GM12872 (cell line): Measurements from ENCODE around the gene HPS6.

Source experiments
- TF ChIP-seq, protein P1 (sequence below): IDR thresholded peaks from 3 replicates; pipeline ENCODE4 v1.5.1; 2011; ENCODE audit warnings: low read depth, mild to moderate bottlenecking, low read length, moderate library complexity; ENCODE audit not compliant: insufficient read depth

The HPS6 gene

GRCh38 chr10:102040305-102041050 is 24.7 kb upstream of the HPS6 start:
- TF ChIP-seq, protein P1, sequence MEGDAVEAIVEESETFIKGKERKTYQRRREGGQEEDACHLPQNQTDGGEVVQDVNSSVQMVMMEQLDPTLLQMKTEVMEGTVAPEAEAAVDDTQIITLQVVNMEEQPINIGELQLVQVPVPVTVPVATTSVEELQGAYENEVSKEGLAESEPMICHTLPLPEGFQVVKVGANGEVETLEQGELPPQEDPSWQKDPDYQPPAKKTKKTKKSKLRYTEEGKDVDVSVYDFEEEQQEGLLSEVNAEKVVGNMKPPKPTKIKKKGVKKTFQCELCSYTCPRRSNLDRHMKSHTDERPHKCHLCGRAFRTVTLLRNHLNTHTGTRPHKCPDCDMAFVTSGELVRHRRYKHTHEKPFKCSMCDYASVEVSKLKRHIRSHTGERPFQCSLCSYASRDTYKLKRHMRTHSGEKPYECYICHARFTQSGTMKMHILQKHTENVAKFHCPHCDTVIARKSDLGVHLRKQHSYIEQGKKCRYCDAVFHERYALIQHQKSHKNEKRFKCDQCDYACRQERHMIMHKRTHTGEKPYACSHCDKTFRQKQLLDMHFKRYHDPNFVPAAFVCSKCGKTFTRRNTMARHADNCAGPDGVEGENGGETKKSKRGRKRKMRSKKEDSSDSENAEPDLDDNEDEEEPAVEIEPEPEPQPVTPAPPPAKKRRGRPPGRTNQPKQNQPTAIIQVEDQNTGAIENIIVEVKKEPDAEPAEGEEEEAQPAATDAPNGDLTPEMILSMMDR = no peak

- TF ChIP-seq, protein P1 = no peak
Observed at GRCh38 chr10:102045292-102045691, 19.9 kb upstream of the HPS6 start.

DNA sequence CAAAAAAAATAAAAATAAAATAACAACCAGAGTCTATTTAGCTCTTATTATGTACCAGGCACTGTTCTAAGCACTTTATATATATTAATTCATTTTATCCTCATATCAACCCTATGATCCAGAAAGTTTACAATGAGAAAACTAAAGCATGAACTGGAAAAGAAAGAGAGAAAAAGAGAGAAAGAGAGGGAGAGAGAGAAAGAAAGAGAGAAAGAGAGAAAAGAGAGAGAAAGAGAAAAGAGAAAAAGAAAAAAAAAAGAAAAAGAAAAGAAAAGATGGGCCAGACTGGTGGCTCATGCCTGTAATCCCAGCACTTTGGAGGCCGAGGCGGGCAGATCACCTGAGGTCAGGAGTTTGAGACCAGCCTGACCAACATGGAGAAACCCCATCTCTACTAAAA is 19.1 kb upstream of the HPS6 start:
- TF ChIP-seq, protein P1 = no peak

GRCh38 chr10:102055647-102056419 is 9.3 kb upstream of the HPS6 start, which contains the start of gene ARMH3:
ARMH3 (minus strand) TSS chr10:102056173; CDS start chr10:102040114, 16,059 bp downstream.
- TF ChIP-seq, protein P1 = no peak

- TF ChIP-seq, protein P1 = no peak
Observed at GRCh38 chr10:102059987-102060386, 5.2 kb upstream of the HPS6 start.

DNA sequence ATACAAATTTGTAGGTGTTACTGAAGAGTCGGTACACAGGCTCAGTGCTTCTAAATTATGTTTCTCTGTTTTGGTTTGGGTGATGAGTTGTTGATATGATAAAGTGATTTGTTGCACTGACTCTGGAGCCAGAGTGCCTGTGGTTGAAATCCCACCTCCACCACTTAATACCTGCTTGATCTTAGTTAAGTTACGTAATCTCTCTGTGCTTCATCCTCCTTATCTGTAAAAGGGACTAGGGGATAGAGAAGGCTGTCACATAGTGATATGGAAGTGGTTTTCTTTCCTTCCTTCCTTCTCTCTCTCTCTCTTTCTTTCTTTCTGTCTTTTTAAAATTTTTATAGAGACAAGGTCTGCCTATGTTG is 664 bp upstream of the HPS6 start:
- TF ChIP-seq, protein P1 = no peak

DNA sequence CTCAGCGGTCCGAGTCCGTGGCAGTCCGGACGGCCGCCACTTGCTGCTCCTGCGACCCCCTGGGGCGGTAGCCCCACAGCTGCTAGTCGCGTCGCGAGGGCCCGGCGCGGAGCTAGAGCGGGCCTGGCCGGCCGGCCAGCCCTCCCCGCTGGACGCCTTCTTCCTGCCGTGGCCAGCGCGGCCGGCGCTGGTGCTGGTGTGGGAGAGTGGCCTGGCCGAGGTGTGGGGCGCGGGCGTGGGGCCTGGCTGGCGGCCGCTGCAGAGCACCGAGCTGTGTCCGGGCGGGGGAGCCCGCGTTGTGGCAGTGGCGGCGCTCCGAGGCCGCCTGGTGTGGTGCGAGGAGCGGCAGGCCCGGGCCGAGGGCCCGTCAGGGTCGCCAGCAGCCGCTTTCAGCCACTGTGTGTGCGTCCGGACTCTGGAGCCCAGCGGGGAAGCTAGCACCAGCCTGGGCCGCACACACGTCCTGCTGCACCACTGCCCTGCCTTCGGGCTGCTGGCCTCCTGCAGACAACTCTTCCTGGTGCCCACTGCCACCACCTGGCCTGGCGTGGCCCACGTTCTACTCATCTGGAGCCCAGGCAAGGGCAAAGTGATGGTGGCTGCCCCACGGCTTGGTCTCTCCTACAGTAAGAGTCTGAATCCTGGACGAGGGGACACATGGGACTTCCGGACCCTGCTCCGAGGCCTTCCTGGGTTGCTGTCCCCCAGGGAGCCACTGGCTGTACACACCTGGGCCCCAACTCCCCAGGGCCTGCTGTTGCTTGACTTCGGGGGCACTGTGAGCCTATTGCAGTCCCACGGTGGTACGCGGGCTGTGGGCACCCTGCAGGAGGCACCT is 631 bp downstream of the HPS6 start:
- TF ChIP-seq, protein P1 = no peak
